ENCODE data around the gene PPP1R14B.

DNA sequence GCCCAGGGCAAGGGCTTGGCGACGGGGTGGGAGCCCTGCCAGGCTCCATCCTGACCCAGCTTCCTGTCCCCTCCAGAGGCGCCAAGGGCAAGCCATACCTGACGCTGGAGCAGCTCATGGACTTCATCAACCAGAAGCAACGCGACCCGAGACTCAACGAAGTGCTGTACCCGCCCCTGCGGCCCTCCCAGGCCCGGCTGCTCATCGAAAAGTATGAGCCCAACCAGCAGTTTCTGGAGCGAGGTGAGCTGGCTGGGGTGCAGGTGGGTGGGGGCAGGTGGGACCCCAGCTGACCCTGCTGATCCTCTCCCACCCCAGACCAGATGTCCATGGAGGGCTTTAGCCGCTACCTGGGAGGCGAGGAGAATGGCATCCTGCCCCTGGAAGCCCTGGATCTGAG, 9.6 kb upstream of the PPP1R14B start:
- TF ChIP-seq XRCC5 (optimal IDR thresholded peaks at IDR 0.05; ENCODE audit: low read length): no peak
- no peak for TF ChIP-seq POLR2A (IDR thresholded peaks at IDR 0.05; ENCODE audit: insufficient read depth in 1 of 2, low read depth in 2 of 2, low read length in 2 of 2)
- TF ChIP-seq, protein P1, sequence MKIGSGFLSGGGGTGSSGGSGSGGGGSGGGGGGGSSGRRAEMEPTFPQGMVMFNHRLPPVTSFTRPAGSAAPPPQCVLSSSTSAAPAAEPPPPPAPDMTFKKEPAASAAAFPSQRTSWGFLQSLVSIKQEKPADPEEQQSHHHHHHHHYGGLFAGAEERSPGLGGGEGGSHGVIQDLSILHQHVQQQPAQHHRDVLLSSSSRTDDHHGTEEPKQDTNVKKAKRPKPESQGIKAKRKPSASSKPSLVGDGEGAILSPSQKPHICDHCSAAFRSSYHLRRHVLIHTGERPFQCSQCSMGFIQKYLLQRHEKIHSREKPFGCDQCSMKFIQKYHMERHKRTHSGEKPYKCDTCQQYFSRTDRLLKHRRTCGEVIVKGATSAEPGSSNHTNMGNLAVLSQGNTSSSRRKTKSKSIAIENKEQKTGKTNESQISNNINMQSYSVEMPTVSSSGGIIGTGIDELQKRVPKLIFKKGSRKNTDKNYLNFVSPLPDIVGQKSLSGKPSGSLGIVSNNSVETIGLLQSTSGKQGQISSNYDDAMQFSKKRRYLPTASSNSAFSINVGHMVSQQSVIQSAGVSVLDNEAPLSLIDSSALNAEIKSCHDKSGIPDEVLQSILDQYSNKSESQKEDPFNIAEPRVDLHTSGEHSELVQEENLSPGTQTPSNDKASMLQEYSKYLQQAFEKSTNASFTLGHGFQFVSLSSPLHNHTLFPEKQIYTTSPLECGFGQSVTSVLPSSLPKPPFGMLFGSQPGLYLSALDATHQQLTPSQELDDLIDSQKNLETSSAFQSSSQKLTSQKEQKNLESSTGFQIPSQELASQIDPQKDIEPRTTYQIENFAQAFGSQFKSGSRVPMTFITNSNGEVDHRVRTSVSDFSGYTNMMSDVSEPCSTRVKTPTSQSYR (CRISPR knock-in tag; IDR thresholded peaks at IDR 0.05; ENCODE audit: borderline replicate concordance): no peak
- TF ChIP-seq NRL (CRISPR knock-in tag; IDR thresholded peaks at IDR 0.05; ENCODE audit: borderline replicate concordance): no peak

Data from HepG2 (cell line).